Ovary (tissue), 3 donors: ENCODE results near the gene KBTBD12.

Source experiments
- CTCF ChIP-seq, 3 donors: fragments of 450-650 bp in 2 of 3; fragments of 200-600 bp in 1 of 3; IDR thresholded peaks; one replicate each; pipeline versions ENCODE4 v1.5.1 to v1.8.0; 2016 to 2022; ENCODE audit warnings: antibody characterized with exemption in 3 of 3, mild to moderate bottlenecking in 1 of 3
- EP300 ChIP-seq: sonication (generic); formaldehyde crosslinking; IDR thresholded peaks from one replicate; pipeline ENCODE4 v1.6.1; 2017; ENCODE audit warnings: antibody characterized with exemption
- POLR2A ChIP-seq: fragments of 450-650 bp; IDR thresholded peaks from one replicate; pipeline ENCODE4 v1.6.1; 2017; ENCODE audit warnings: antibody characterized with exemption, mild to moderate bottlenecking, moderate library complexity
- donor health status: DM: no; HTN: no; CAD: no.

DNA sequence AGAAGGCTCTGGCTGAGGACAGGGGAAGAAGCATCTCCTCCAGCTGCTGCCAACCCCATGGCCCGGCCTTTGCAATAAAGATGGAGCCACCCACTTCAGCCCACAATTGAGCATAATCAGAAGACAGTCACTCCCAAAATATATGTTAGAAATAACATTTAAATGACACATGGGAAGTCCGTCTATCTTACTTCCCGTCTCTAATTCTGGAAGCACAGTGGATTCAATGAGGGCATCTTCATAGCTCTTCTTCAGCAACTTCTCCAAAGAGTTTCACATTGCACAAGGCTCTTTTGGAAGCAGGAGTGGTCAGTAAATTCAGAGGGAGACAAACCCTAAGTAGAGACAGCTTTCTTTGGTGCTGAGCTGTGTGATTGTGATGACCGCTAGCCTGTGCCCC lies 70.2 kb downstream of the KBTBD12 start:
- TF ChIP-seq CTCF (IDR thresholded peaks at IDR 0.05) (no peak), POLR2A (no peak), EP300 (no peak)
